ENCODE measurements around the gene ITPR1. TPM values are rescaled to one million over a fixed set of nuclear protein-coding genes. Genes with fewer than 3 reads are reported as not detected.

ITPR1 gene
- total and polyA plus RNA-seq, 11 donors = 8.9 to 55.8 (median 19.9) TPM

DNA sequence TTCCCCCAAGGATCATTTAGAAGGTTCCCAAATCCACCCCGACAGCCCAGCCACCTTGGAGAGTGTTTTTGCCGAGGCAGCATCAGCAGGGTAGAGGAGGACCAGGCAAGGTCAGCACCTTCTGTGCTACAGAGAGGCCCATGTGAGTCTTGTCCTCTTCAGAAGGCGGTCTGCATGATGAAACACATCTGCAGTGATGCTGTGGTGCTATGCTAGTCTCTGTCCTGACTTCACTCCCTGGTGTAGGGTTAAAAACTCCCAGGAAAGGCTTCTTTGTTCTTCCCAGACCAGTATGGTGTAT, 87.9 kb downstream of the ITPR1 start:
- Histone ChIP-seq H3K4me1 (peaks cover 0 to 53% (median 42%) of the 10 kb centered on the region in 12 donors), H3K9me3 (no peaks in the 10 kb centered on the region), H3K27me3 (no peaks in the 10 kb centered on the region), H3K4me3 (no peak overlapping the region), H3K27ac (peak overlapping the region in 11 of 12 donors; percentile 47 to 84 (median 77)), H3K36me3 (no peaks in the 10 kb centered on the region)
- ATAC-seq (peak; percentile 9 to 53 (median 44)), DNase-seq (peak in 2 of 5 donors; percentile 30 to 61)
- no peak for TF ChIP-seq POLR2A (IDR thresholded peaks at IDR 0.05)
- TF ChIP-seq CTCF (IDR thresholded peaks at IDR 0.05) = no peak
- 54 to 66% (median 61%) methylated on average over 3 of the region's 3 CpGs for WGBS, 4 donors
- intact Hi-C loops (cut with DNase I) = loop anchor here in 8 of 10 donors (5.0 to 10.0 kb wide), 7 partner anchors 46 to 229 kb away; partner anchors contain the start of gene ITPR1 (in 7 of the 8)

DNA sequence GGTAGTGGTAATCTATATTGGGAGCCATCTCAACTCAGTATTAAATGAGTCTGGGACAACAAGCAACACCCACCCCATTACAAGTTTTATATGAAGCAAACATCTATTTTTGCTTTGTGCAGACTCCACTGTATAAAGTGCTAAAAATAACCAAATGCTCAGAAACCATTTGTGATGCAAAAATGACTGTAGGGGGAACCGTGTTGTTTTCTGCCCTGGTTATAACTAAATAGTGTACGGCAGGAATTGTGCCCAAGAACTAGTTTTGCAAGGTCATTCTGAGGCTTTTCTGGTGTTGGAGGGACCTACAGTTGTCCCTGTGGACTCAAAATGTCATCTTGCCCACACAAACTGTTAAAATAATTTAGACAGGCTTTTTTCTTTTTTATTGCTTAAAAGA, 88.3 kb downstream of the ITPR1 start:
- intact Hi-C loops (cut with DNase I) = loop anchor here in 8 of 10 donors (5.0 to 10.0 kb wide), 7 partner anchors 47 to 229 kb away; partner anchors contain the start of gene ITPR1 (in 7 of the 8)
- peak overlapping the region in 11 of 12 donors; percentile 47 to 84 (median 77) for H3K27ac ChIP-seq
- TF ChIP-seq POLR2A (IDR thresholded peaks at IDR 0.05) (no peak), CTCF (IDR thresholded peaks at IDR 0.05) (no peak)
- H3K36me3 ChIP-seq = no peaks in the 10 kb centered on the region
- no peaks in the 10 kb centered on the region for H3K27me3 ChIP-seq
- no peak overlapping the region for H3K4me3 ChIP-seq
- H3K4me1 ChIP-seq = peaks cover 0 to 53% (median 43%) of the 10 kb centered on the region in 12 donors
- H3K9me3 ChIP-seq = no peaks in the 10 kb centered on the region
- WGBS, 4 donors = 15 to 32% (median 30%) methylated on average over 2 of the region's 2 CpGs
- DNase-seq (no peak), ATAC-seq (peak in 2 of 4 donors; percentile 3 to 7)

- intact Hi-C loops (cut with DNase I) = loop anchor here in 8 of 10 donors (5.0 to 10.0 kb wide), 7 partner anchors 47 to 230 kb away; partner anchors contain the start of gene ITPR1 (in 7 of the 8)
- Histone ChIP-seq H3K27me3 (no peaks in the 10 kb centered on the region), H3K4me3 (no peak overlapping the region), H3K27ac (peak overlapping the region in 11 of 12 donors; percentile 54 to 84 (median 77)), H3K36me3 (no peaks in the 10 kb centered on the region), H3K9me3 (no peaks in the 10 kb centered on the region), H3K4me1 (peaks cover 0 to 58% (median 46%) of the 10 kb centered on the region in 12 donors)
- DNase-seq (no peak), ATAC-seq (no peak)
- WGBS, 4 donors = 67 to 75% (median 74%) methylated on average over 12 of the region's 12 CpGs
- TF ChIP-seq CTCF (IDR thresholded peaks at IDR 0.05) (no peak), POLR2A (IDR thresholded peaks at IDR 0.05) (no peak)
Measured at GRCh38 chr3:4581920-4582611, 88.9 kb downstream of the ITPR1 start.

DNA sequence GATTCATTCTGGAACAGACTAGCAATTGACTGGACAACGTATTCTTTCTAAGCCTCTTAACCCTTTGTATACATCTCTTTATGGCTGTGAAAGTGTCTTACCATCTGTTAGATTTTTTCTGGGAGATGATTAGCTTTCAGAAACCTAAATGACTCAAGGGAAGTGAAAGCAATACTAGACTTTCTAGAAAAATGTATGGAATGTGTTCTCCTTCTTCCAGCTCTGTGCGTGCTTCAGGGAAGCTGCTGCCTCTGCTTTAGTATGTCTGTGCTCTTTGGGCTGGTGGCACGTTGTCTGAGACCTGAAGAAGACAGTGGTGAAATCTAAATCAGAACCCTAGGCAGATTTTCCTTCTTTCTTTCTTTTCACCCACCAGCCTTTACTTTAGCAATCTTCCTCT, 89.5 kb downstream of the ITPR1 start:
- Histone ChIP-seq H3K4me3 (no peak overlapping the region), H3K27me3 (no peaks in the 10 kb centered on the region), H3K36me3 (no peaks in the 10 kb centered on the region), H3K27ac (peak overlapping the region; percentile 40 to 84 (median 77)), H3K9me3 (no peaks in the 10 kb centered on the region), H3K4me1 (peaks cover 0 to 64% (median 50%) of the 10 kb centered on the region in 12 donors)
- TF ChIP-seq CTCF (IDR thresholded peaks at IDR 0.05) = no peak
- no peak for TF ChIP-seq POLR2A (IDR thresholded peaks at IDR 0.05)
- 38 to 49% (median 44%) methylated on average over 3 of the region's 3 CpGs for WGBS, 4 donors
- intact Hi-C loops (cut with DNase I) = loop anchor here in 8 of 10 donors (5.0 to 10.0 kb wide), 7 partner anchors 48 to 230 kb away; partner anchors contain the start of gene ITPR1 (in 7 of the 8)
- ATAC-seq = no peak
- no peak for DNase-seq

Data from heart left ventricle (tissue), 16 donors.